T1000 (cell line): ENCODE data around the gene MYT1.

Experiments
- DNase-seq: peaks from one replicate; lab custom pipeline; 2025; ENCODE audit warnings: mixed read lengths; lab: John Stamatoyannopoulos, UW

The MYT1 gene

DNA sequence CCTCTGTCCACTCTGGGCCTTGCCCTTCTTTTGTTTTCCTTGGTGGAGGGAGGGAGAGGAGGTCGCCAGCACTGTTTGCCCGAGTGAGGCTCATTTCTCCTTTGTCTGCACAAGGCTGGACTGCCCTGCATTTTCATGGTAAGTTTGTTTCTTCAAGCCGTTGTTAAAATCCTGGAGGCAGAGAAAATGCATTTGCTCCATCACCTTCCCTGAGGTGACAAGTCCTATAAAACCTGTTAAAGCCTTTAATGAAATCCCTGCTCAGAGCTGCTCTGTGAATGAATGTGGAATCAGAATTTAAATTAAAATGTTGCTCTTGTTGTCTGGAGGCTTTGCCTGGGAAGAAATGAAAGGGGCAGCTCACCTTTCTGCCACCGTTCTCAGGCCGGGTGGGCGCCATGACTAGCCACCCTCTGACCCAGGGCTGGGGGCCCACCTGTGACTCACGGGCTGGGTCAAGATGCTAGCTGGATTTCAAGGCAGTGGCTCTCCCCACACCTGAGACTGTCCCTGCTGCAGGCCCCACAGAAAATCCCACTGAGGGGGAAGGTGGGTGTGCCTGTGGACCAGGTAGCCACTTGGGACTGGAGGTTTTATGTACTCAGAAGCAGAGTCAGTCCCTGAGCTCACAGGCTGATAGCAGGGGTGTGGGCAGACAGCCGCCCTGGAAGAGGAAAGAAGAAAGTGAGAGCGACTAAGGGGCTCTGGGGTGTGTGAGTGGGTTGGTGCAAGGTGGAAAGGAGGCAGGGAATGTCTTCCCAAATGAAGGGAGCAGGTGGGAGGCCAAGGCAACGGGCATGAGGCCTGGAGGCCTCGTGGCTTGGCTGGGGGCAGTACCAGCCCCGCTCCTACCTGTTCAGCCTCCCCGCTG is 24.0 kb upstream of the MYT1 start:
- no peak for DNase-seq

DNA sequence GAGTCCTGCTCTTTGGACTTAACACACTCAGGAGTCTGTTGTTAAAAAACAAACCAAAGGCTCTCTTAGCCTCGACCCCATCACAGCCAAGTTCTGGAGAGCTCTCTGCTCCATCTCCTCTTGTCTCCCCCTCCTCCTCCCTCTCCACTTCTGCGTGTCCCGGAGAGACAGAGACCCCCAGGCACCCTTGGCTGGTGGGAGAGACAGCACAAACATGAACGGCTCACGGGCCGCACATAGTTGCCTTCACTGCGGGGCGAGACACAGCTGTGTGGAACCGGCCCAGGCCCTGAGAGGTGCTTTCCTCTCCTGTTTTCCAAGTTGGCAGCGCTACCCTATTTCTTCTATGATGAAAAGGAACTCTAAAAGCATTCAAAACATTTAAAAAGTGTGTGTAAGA is 23.3 kb upstream of the MYT1 start:
- DNase-seq, result no peak

DNA sequence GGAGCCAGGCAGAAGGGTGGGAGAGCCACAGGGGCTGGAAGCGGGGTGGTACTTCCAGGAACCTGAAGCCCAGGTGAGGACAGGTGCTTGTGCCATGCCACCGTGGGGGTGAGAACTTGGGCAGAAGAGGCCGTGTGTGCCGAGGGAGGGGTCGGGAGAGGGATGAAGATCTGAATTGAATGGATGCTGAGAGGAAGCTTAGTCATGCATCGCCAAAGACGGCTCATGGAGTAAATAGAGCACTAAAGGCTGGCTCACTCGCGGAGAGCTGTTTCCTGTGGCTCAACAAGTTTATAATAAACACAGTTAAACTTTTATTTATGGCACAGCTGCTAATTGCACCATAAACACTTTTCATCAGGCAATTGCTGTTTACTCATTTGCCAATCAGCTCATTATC is 21.7 kb upstream of the MYT1 start:
- DNase-seq, result no peak

DNA sequence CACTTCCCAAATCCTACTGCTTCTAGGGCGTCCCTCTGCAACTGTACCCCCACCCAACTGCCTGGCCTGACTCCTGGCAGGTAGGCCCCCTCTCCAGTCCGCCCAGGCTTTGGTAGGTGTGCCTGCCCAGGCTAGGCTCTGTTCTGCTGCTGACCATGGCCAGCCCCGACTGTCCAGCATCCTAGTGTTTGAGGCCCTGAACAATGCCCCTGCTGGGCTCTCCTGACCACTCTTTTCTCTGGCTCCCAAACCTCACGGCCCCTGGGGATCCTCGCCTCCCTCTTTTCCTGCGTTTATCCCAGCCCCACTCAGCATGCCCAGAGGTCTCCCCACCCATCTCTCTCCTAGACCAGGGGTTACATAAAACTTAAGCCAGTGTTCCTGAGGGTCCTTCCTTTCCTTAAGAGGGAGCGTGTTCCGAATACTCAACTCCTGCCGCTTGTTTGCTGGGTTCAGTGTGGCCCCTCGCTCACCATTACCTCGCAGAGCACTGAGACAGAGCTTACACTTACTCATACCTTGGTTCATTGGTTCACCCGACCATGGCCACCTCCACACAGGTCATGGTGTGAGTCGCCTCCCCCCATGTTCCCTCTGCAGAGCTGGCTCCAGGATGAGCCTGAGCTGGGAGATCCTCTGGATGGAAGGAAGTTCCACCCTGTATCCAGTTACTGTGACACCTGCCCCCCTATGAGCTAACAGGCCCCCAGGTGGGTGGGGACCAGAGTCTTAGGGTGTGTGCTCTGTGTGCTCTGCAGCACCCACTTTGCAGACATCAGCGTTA is 21.0 kb upstream of the MYT1 start:
- DNase-seq, result no peak

DNA sequence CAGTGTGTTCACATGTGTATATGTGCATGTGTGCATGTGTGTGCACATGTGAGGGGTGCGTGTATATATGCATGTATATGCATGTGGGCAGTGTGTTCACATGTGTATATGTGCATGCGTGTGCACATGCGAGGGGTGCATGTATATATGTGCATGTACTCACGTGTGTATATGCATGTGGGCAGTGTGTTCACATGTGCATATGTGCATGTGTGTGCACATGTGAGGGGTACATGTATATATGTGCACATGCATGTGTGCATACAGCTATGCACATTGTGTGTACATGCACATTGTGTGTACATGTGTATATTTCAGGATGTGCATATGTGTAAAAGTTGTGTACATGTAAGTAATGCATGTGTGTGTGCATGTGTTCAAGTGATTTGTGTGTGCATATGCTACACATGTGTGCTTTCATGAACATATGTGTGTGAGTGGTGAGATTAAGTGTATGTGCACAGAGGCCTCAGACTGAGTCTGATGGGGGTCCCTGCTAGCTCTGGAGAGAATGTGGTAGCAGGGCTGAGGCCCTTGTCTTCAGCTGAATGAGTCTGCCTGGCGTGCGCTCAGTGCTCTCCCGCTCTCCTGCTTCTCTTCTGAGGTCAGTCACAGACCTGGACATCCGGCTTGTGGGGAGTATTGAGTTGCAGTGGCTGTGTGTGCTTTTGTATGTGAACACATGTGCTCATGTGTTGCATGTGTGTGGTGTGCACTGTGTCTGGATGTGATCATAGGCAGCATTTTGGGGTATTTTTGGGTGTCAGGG is 19.9 kb upstream of the MYT1 start:
- no peak for DNase-seq

DNA sequence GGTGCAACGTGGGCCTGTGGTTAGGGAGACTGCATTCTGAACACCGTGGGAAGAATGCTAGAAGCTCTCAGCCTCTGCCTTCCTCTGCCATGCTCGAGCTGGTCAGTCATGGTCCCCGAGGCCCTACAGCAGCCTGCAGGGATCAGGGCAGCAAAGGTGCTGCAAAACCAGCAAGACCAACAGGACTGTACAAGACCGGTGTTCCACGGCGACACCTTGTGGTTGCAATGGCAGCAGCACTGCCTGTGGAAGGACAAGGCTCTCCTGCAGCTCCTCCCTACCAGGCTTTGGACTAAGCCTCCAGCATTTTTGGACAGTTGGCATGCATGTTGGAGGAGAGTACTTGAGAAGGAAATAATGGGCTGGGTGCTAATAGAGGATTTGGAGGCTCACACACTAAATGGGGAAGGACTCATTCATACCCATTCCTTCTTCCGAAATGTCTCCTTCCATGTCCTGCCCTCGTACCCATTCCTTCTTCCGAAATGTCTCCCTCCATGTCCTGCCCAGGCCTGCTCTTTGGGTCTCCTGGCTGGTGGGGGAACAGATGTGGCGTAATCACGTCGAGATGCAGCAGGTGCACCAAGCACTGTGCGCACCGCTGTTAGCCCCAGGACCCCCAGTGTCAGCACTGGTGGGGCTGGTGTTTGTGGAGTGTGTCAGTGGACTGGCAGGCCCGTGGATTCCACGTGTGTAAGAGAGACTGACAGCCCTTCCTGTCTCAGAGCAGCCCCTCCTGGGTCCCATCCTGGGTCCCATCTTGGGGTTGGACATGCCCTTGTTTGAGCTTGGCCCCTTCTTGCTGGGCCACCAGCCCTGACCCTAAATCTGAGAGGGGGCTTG is 18.6 kb upstream of the MYT1 start:
- no peak for DNase-seq

DNA sequence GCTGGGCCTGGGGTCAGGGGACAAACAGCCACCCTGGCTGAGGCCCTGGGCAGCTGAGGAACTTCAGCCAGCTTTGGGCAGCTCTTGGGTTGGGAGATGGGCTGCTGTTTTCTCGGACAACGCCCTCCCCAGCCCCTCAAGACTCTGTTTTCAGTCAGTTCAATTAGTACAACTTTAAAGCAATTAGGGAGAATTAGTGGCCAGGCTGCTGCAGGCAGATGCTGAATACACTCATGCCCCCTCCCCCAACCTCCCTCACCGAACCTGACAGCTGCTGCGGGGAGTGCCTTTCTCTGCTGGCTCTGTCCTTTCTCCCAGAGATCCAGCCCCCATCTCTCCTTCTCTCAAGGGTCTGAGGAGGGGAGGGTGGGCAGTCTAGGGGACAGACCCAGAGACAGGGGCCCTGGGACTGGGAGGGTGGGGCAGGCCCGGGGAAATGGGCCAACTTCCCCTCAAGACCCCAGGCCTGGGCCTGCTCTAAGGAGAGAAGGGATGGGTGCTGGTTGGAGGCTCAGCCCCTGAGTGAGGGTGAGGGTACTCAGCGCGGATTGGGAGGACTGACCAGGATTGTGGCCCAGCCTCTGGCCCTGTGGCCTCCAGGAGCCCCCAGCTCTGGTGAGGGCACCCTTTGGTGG is 17.8 kb upstream of the MYT1 start:
- DNase-seq, result no peak

DNA sequence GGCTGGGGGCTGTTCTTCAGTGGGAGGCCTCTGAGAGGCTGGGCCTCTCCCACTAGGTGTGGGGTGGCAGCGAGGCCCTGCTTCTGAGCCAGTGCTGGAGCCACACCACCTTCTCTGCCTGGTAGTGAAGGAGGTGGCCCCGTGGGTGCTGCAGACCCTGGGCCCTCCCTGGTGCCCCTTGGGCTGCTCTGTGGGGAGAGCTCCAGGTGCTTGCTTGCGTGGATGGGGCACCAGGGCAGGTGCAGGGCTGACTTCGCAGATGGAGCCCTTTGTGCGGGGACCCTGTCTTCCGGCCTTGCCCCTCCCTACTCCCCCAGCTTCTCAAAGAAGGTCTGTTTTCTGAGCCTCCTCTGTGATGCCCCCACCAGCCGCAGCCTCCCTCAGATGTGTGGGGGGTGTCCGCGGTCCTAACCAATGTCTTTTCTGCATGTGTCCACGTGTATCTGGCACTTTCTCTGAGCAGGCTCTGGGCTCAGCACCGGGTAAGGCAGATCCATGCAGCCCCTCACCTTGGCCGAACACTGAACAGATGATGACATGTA is 17.2 kb upstream of the MYT1 start:
- no peak for DNase-seq

DNA sequence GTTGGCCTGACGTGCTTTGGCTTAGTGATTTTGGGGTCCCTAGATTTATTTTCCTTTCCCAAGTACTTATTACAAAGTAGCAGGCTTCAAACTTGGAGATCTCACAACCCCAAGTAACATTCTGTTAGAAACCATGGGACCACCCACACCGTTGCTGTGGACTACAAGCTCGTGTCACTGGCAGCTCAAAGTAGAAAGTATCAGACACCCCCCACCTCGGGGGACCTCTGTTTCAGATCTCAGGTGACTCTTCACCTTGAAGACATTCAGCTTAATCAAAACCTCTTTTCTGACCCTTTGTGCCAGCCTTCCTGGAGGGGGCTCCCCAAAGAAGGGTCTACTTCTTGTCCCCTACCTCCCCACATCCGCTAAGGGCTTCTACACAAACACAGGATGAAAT is 15.7 kb upstream of the MYT1 start:
- DNase-seq, result no peak

DNA sequence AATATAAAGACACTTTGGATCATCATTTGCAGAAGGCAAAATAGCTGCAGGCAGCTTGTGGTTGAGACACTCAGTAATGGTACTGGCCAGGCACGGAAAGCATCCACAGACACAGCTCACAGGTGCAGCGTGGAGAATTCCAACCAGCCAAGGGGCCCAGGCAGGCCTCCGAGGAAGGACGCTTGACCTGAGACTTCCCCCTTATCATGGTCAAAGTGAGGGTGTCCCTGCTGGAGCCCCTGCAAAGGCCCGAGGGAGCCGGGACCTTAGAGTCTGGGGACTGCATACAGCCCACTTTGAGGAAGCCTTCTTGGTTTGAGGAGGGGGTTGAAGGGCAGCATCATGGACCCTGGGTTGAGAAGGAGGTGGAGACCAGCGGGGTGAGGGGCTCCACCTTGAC is 15.1 kb upstream of the MYT1 start:
- no peak for DNase-seq

DNA sequence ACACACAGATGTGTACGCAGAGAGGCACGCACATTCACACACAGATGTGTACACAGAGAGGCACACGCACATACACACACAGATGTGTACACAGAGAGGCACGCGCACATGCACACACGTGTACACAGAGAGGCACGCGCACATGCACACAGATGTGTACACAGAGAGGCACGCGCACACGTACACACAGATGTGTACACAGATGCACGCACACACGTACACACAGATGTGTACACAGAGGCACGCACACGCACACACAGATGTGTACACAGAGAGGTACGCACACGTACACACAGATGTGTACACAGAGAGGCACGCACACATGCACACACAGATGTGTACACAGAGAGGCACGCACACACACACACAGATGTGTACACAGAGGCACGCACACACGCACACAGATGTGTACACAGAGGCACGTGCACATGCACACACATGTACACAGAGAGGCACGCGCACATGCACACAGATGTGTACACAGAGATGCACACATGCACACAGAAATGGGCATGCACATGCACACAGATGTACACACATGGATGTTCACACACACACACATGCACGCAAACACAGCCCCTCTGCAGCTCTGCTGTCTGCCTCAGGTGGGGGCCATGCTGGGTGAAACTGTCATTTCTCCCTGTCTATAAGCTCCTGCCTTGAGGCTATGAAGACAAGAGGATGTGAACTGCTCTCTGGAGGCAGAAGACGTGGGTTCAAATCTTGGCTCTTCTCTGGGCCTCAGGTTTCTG is 14.3 kb upstream of the MYT1 start:
- DNase-seq, result no peak

DNA sequence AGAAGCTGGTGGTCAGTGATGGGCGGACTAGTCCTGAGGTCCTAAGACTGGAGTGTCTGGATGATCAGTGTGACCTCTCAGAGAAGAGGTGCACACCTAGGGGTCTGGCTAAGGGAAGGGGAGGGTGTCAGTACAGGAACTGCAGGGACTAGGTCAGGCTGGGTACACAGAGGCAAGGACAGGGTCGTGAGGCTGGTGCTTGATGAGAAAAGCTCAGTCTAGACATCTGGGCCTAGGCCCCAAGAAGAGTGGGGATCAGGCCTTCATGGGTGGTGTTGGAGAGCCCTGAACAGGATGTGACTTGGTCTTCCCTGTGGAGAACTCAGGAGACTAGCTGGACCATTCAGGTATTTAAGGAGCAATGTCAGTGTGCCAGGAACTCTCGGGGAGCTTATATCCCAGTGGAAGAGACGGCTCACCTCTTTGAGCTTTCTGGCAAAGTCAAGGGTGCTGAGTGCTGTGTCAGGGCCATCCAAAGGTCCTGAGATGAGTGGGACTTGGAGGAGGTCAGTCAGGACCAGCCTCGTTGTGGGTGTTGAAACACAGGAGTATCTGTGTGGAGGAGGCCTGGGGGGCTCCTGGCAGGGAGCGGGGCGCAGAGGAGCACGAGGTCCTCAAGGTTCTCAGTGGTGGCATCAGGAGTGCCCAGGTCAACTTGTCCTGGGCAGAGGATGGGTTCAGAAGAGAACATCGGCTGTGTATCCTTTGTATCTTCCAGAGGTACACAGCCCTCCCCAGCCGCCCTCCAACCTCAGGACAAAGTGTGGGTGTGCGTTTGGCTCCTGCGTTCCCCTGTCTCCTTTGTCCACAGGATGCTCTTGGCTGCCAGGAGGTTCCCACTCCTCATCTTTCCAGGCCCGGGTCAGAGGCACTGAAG is 13.3 kb upstream of the MYT1 start:
- DNase-seq, result no peak

DNA sequence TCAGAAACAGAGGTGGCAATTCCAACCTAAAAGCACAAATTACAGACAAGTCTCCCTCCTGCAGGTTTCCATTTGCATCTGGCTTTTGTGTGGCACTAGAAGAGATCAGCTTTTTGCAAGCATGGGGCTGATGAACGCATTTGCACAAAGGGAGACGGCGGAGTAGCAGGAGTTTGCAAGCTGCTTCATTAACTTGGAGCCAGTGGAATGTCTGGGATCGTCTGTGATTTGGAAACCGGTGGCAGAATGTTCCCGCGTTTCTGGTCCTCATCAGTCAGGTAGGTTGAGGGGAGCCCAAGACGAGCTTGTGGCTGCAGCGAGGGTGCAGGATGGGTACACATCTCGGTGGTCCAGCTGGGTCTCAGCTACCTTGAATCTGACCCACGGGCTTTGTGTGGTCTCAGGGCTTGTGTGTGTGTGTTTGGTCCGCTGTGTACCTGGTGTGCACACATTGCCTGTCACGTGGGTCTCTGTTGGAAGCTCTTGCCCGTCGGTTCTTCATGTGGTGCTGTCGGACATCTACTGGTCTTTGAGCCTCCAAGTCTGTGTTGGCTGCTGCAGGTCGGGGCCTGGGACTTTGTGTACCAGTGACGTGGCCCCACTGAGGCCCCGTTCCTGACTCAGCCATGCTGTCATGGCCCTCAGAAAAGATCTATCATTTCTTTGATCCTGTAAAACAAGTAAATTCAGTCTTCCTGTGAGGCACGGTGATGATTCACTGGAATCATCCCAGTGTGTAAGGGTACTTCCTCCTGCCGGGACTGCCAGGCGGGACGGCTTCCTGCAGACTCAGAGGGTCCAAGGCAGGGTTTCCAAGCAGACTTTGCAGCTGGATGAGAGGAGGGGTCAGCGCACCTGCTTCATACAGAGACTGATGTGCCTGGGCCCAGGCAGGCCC is 12.4 kb upstream of the MYT1 start:
- DNase-seq, result no peak

DNA sequence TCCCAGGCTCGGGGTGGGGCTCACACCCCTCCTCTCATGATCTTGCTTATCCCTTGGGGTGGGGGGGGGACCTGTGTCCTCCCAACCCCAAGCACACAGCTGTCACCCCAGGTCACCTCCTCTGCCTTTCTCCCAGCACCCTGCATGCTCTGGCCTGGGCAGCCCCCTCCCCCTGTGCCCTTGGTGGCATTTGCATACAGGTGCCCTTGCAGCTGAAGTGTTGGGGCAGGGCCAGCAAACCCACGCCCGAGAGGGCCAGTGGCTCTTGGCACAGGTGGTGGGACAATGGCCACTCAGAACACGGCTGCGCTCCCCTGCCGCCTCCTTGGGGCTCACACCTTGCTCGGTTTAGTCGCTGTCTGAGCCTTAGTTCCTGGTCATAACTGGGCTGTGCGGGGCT is 11.3 kb upstream of the MYT1 start:
- DNase-seq, result no peak

DNA sequence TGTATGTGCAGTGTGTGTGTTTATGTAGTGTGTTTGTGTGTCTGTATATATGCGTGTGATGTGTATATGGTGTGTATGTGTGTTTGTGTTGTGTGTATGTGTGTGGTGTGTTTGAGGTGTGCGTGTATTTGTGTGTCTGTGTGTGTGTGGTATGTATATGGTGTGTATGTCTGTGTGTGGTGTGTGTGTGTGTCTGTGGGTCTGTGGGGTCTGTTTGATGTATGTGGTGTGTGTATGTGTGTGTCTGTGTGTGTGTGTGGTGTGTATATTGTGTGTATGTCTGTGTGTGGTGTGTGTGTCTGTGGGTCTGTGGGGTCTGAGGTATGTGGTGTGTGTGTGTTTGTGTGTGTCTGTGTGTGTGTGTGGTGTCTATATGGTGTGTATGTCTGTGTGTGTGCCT is 10.8 kb upstream of the MYT1 start:
- DNase-seq, result no peak

DNA sequence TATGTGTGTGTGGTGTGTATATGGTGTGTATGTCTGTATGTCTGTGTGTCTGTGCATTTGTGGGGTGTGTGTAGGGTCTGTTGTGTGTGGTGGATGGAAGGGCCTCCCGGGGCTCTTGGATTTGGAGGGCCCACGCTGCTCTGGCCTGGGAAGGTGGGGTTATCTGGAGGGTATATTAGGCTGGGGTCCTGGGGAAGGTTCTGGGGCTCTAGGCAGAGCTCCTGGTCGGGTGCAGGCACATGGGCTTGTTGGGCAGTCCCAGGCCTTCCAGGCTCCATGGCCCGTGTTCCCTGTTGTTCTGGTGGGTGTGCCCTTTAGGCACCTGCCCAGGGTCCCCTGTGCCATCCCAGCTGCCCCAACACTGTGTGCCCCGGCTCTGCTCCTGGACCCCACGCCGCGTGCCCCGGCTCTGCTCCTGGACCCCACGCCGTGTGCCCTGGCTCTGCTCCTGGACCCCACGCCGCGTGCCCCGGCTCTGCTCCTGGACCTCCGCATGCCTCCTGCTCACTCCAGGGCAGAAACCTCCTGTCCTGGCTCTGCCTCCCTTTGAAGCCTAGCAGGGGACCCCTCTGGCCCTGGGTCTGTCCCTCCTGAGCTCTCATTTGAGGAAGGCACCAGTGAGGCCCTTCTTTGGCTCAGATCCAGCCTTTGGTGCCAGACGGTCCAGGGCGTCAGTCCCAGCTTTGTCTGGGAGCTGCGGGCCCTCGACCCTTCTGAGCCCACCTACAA is 10.2 kb upstream of the MYT1 start:
- DNase-seq, result no peak

DNA sequence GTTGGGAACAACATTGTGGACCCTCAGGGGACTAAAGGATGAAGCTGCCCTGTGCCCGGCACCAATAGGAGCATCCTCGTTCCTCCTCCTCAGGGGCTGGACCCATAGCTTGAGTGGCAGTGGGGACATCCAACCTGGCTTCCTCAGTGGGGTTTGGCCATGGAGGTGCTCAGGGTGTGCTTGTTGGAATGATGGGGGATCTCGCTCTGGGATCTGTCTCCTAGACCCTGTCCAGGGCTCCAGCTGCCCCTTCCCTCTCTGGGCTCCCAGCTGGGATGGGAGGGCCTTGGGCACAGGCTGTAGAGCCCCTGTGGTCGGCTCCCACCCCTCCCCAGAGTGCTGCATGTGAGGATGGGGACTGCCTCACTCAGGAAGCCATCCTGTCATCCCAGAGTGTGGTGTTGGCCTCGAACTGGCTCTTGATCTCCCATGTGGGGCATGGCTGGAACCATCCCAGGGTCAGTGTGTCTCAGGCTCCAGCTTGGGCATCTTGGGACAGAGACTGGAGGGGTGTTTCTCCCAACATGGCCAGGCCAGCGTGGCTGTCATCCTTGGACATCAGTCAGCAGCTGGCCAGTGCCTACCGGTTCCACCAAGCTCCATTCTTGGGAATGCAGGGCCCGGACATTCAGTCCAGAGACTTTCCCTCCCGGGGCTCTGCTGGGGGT is 9.5 kb upstream of the MYT1 start:
- no peak for DNase-seq
